Stimulated activated CD8-positive, alpha-beta memory T cell treated with anti-CD3 and anti-CD28 coated beads, Interleukin-15, amount 100 ng/mL, for 1 hour (primary cell): ENCODE results near the gene POT1.

ENCODE experiments used
- DNase-seq: peaks from one replicate; pipeline ENCODE4 v3.0.0-alpha.2; 2020; ENCODE audit warnings: low read depth

POT1 gene

DNA sequence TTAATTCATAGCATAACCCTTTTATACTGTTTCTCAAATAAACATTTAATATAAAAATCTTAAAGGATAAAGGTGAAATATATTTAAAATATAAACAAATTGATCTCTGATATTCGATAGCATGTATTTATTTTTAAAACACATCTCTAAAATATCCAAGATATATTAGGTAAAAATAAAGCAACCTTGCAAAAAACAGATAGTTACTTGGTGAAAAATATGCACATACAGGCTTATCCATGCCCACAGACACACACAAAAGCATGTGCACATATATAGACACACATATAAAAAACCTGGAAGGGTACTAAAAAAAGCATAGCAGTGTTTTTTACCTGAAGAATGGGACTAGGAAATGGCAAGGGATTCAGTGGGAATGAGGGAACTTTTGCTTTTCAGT, 19.8 kb downstream of the POT1 start:
- no peak for DNase-seq

DNA sequence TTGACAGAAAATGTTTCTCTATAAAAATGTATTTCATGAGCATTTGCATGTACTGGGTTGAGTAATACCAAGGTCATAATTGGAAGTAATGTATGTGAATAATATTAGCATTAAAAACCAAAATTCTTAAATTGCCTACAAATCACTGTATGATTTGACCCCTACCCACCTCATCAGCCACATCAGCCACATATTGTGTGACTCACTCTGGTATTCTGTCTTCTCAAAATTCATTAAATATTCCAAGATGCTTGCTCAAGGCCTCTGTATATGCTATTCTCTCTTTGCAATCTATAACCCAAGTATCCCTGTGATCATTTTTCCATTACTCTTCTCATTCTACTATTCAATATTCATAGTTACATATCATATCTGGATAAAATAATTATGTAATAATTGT, 21.4 kb downstream of the POT1 start:
- no peak for DNase-seq

DNA sequence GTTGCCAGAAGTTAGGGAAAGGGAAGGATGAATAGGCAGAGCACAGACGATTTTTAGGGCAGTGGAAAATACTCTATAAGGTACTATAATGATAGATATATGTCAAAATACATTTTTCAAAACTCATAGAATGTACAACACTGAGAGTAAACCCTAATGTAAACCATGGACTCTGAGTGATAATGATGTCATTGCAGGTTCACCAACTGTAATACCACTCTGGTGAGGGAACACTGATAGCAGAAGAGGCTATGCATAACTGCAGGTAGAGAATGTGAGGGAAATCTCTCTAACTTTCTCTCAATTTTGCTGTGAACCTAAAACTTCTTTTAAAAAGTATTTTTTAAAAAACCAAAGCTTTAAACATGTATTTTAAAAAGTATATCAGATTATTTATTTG, 22.1 kb downstream of the POT1 start:
- no peak for DNase-seq

DNA sequence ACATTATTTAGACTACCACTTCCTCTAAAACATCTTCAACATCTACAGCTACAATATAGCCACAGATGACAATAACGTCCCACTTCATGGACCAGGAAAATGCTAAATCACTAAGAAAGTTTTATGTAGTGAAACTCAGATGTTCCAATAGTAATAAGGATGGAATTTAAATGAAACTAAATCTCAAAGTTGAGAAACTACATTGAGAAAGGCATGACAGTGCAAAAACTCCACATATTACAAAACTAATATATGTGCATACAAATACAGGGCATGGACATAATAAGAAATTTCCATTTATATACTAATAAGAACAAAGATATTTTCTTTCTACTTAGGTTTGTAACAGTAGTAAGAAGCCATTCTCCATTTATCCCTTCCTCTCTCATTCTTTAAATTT, 31.1 kb downstream of the POT1 start:
- DNase-seq, result no peak

DNA sequence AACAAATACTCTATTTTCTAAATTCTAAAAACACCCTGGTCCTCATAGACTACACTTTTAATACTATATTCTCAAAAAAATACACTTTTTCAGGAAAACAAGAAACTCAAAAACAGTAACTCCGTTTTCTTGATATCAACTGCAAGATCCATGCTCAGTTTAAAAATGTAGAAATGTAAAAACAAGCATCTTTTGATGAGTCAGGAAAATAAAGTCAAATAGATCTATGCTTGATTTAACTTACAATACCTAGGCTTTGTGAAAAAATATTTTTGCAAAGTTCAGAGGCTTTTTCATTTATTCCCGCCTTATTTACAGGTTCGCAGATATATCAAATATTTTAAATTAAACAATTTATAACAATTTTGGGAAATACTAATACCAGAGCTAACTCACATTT, 33.6 kb downstream of the POT1 start:
- DNase-seq, result no peak

DNA sequence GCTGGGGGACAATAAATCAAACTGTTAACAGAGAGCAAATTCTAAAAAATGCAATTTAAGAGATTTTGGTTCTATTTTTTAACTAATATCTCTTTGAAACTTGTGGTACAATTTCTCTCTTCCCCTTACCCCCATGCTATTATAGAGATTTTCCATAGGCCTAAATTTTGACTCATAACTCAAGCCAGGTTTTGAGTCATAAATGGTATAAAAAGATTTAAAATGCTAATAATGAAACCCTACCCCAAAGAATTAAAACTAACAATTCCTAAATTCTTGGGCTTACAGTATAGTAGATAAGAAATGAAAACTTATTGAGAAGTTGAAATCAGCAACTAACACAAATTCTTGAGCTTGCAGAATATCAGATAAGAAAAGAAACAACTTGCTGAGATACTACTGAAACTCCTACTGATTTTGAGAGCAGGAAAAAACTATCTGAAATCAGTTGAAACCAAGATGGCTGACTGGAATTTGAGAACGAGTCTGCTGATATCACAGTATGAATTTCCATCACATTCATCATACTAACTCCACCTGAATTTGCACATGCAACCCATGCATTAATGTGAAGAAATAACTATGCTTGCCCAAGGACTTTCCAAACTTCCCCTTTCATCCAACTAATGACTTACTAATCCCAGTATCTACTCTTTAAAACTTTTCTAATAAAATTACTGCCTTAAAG, 36.3 kb downstream of the POT1 start:
- no peak for DNase-seq

DNA sequence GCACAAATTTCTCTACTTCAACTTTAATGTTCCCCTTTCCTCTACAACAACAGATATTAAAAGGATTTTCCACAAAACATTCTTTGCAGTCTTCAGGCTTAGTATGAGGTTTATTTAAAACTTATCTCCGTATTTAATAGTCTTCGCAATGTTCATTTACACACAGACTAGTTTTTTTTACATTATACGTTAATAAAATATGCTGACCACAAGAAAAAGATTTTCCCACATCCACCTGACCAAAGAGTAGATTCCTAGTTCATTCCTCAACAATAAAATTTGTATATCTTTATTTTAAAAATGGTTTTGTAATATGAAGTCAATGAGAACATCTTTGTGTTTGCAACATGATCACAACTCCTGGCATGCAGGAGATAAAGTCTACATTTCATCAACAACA, 42.4 kb downstream of the POT1 start:
- DNase-seq, result no peak

DNA sequence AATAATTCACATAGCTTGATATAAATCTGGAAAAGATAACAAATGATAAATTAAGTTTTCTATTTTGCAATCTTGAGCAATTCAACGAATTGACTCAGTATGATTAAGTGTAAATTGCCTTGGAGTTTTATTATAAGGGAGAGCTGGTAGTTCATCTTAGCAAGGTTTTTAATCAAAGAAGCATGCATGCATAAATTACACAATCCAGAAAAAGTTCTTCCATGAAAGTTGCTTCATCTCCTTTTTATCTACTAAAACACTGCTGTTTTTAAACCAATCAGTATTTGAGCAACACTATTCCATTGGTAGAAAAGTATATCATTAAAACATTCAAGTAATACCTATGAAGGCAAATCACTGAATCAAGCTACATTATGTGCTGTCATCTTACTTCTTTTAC, 47.6 kb downstream of the POT1 start:
- no peak for DNase-seq

DNA sequence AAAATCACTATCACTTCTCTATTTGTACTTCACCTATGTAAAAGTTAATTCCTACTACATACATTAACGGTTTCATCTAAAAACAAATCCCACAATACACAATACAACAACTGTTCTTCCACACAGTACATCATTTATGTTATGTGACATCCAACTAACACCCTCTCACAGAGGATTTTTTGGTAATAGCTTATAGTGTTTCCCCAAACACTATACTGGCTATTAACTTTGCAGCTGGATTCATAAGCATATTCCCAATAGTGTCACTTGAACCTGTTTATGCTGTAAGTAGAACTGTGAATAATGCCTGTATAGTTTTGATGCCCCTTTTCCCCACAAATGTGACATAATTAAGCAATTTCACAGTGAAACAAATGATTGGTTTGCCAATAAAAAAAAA, 49.9 kb downstream of the POT1 start:
- no peak for DNase-seq

GRCh38 chr7:124879103-124879502, 50.5 kb downstream of the POT1 start:
- no peak for DNase-seq

DNA sequence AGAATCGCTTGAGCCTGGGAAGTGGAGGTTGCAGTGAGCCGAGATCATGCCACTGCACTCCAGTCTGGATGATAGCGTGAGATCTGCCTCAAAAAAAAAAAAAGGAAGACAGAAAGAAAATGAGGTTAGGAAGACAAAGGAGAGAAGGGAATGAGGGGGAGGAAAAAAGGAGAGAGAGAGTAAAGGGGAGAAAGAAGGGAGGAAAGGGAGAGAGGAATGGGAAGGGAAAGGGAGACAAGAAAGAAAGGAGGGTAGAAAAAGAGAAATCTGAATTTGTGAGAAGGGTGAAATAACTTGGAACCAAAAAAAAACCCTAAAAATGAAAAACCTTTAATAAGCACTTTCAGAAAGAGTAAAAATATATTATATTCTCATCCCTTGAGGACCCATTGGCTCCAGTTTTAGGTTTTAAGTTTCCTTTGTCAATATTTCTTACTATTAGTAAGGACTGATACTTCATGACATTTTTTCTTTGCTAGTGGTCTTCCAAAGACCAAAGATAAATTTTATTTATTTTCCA, 54.9 kb downstream of the POT1 start:
- DNase-seq, result no peak

- no peak for DNase-seq
Measured at GRCh38 chr7:124857672-124858235, 71.9 kb downstream of the POT1 start.

DNA sequence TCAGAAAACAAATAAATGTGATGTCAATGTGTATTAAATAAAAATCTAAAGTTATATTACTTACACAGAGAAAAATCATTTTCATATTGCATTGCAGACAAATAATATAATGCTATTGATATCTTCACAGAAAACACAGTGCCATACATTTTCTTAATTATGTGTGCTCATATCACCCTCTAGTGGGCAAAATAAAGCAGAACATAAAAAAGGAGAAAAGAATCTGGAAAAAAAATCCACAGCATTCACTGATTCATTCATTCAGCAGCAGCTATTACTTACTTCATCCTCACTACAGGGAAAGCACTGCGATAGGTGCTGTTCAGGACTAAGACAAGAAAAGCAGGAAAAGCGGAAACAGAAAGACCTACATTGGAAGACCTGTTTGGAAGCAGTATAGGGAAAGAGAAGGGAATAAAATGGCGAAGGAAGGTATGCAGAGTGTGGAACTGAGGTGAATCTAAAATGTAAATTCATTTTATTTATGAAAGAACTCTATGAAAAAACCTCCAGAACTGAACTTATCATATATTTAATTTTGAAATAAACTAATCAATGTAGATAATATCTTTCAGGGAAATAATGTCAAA, 73.2 kb downstream of the POT1 start:
- DNase-seq, result no peak

DNA sequence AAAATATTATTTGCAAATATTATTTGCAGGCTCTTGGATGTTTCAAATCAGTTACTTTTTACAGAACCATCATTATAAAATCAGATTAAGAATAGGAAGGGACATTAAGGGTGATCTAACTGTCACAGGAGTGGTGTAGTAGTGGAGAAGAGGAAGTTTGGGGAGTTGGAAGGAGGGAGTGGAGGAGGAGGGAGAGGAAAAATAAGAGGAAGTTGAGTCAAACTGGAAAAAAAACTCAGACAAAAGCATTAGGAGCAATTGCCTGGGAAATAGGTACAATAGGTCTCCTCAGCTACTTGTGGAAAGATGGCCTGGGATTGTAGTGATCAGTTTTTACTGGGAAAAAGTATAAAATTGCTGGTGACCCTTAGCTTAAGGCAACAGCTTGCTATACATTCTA, 86.3 kb downstream of the POT1 start:
- DNase-seq, result no peak

- DNase-seq, result no peak
Measured at GRCh38 chr7:124840435-124840834, 89.2 kb downstream of the POT1 start.

GRCh38 chr7:124839687-124840086, 89.9 kb downstream of the POT1 start:
- DNase-seq, result no peak

DNA sequence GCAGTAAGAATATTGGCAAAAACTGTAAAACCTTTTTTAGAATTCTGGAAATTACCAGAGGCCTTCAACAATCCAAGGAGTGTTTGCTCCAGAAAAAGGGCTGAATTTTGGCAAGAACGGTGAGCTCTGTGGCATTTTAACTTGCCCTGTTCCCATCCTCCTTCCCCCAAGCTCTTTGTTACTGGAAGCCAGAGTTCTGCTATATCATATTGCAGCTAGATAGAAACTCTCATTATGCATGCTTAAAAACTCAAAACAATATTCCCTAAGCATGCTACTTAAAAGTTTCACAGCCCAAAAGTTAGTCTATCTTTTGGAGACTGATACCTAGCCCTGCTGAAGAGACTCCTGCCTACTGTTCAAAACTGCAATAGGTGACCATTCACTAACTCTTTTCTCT, 93.5 kb downstream of the POT1 start:
- no peak for DNase-seq

GRCh38 chr7:124818807-124819206, 110.8 kb downstream of the POT1 start:
- DNase-seq, result no peak

GRCh38 chr7:124813994-124814798, 115.4 kb downstream of the POT1 start:
- DNase-seq, result no peak

DNA sequence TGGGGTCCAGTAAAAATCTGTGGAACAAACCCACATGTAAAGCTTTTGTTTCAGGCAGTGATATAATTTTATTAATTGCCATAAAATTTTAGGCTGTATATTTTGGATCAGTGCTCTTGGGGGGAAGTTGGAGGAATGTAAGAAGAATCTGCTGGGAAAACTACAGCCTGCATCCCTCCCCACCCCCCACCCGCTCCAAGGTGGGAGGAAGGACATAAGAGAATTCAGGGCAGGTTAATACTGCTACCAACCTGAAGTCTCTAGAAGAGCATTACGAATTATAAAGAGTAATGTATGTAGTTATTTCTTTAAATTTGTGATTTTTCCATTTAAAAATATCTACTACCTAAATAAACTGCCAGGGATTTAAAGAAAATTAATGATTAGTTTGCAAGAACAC, 116.9 kb downstream of the POT1 start:
- no peak for DNase-seq

DNA sequence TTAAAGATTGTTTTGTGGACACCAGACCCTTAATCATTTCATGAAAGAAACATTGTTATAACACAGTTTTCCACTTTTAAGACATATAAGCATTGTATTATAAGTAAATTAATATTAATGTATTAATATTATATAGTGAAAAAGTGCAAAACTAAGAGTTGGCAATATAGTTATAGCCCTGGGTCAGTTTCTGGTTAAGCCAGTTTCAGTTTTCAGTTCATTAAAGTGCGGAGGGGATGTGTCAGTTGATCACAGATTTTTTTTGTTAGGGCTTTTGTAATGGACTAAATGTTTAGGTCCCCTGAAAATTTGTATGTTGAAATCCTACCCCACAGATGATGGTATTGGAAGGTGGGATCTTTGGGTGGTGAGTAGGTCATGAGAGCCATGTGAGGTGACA, 118.3 kb downstream of the POT1 start:
- no peak for DNase-seq

- no peak for DNase-seq
Measured at GRCh38 chr7:124810605-124811004, 119.0 kb downstream of the POT1 start.

DNA sequence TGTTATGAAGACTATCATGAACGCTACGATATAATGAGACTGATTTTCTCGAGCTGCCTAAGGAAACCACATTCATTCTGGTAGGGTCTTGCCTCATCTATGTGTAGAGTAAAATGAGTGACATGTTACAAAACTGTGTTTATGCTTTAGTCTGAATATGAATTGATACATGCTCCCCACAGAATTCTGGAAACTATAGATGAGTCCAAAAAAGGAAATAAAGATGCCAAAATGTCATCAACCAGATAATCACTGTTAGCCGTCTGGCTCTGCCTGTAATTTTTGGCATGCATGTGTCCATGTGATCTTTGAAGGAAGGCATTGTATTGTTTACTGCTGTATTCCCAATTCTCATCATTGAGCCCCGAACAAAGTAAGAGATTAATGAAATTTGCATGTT, 121.4 kb downstream of the POT1 start:
- no peak for DNase-seq
